Measurements from ENCODE around the gene BECN2. TPM values are rescaled to one million over a fixed set of nuclear protein-coding genes. Genes with fewer than 3 reads are reported as not detected.

Gene BECN2
- polyA plus RNA-seq, 1 donor from 2014 or later = not detected

DNA sequence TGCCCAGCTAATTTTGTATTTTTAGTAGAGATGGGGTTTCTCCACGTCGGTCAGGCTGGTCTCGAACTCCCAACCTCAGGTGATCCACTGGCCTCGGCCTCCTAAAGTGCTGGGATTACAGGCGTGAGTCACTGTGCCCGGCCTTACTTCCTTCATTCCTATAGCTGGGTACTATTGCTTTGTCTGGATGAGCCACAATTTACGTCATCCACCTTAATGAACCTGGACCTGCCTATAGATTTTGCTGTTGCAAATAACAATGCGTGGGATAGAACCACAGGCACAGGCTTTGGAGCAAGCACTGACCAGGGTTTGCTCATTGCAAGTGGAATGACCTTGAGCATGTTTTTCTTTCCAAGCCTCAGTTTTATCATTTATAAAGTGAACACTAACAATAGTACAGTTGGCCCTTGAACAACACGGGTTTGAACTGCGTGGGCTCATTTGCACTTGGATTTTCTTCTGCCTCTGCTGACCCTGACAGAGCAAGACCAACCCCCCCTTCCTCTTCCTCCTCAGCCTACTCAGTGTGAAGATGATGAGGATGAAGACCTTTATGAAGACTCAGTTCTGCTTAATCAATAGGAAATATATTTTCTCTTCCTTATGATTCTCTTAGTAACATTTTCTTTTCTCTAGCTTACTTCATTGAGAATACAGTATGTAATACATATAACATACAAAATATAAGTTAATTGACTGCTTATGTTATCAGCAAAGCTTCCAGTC lies 33.3 kb upstream of the BECN2 start:
- Histone ChIP-seq H3K9ac (ENCODE audit: low read length) (no peak overlapping the region), H3K9me3 (ENCODE audit: low read length) (no peaks in the 10 kb centered on the region), H3F3A (ENCODE audit: insufficient read depth, low read length, poor library complexity, severe bottlenecking) (no peaks in the 10 kb centered on the region), H3K4me2 (ENCODE audit: low read length) (no peak overlapping the region), H3K36me3 (ENCODE audit: insufficient read depth, low read length) (no peaks in the 10 kb centered on the region), H4K20me1 (ENCODE audit: insufficient read depth) (no peaks in the 10 kb centered on the region), H3K9me2 (ENCODE audit: insufficient read depth, low read length) (no peaks in the 10 kb centered on the region), H3K27ac (ENCODE audit: low read length) (no peak overlapping the region), H3K27me3 (ENCODE audit: insufficient read depth, low read depth, low read length) (no peaks in the 10 kb centered on the region), H3K4me3 (ENCODE audit: low read length) (no peak overlapping the region), H2AFZ (ENCODE audit: low read depth, low read length) (no peak overlapping the region), H3K79me2 (replicated peaks; ENCODE audit: insufficient read depth, low read length) (no peaks in the 10 kb centered on the region)
- TF ChIP-seq POLR2AphosphoS5 (IDR thresholded peaks at IDR 0.05) (no peak), MXI1 (conservative IDR thresholded peaks at IDR 0.05; ENCODE audit: poor library complexity, severe bottlenecking) (no peak), TAF1 (IDR thresholded peaks at IDR 0.05; ENCODE audit: low read depth) (no peak), RAD21 (conservative IDR thresholded peaks at IDR 0.05) (no peak), EP300 (conservative IDR thresholded peaks at IDR 0.05; ENCODE audit: poor library complexity, severe bottlenecking) (no peak)
- TF ChIP-seq, protein P1, sequence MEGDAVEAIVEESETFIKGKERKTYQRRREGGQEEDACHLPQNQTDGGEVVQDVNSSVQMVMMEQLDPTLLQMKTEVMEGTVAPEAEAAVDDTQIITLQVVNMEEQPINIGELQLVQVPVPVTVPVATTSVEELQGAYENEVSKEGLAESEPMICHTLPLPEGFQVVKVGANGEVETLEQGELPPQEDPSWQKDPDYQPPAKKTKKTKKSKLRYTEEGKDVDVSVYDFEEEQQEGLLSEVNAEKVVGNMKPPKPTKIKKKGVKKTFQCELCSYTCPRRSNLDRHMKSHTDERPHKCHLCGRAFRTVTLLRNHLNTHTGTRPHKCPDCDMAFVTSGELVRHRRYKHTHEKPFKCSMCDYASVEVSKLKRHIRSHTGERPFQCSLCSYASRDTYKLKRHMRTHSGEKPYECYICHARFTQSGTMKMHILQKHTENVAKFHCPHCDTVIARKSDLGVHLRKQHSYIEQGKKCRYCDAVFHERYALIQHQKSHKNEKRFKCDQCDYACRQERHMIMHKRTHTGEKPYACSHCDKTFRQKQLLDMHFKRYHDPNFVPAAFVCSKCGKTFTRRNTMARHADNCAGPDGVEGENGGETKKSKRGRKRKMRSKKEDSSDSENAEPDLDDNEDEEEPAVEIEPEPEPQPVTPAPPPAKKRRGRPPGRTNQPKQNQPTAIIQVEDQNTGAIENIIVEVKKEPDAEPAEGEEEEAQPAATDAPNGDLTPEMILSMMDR (IDR thresholded peaks at IDR 0.05; ENCODE audit: poor library complexity, severe bottlenecking) = no peak

DNA sequence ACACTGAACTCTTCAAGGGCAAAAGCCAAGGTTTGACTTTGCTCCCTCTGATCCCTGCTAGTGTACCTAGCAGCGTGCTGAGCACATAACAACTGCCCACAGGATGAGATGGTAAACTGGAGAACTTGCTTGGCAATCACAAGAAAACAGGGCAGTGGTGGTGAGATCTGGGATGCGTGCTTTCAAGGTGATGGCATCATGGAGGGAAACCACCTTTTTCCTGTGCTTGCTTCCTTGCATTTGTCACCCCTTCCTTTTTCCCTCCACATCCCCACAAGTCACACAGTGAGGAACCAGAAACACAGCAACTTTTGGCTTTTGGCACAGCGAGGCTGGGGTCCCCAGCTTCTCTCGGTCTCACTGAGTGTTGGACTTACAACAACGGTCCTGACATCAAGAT lies 31.4 kb upstream of the BECN2 start:
- H2AFZ ChIP-seq (ENCODE audit: low read depth, low read length) = no peak overlapping the region
- no peak overlapping the region for H3K9ac ChIP-seq (ENCODE audit: low read length)
- no peaks in the 10 kb centered on the region for H3K9me2 ChIP-seq (ENCODE audit: insufficient read depth, low read length)
- no peaks in the 10 kb centered on the region for H3K27me3 ChIP-seq (ENCODE audit: insufficient read depth, low read depth, low read length)
- H4K20me1 ChIP-seq (ENCODE audit: insufficient read depth) = no peaks in the 10 kb centered on the region
- H3K36me3 ChIP-seq (ENCODE audit: insufficient read depth, low read length) = no peaks in the 10 kb centered on the region
- H3K9me3 ChIP-seq (ENCODE audit: low read length) = no peaks in the 10 kb centered on the region
- H3K4me2 ChIP-seq (ENCODE audit: low read length) = no peak overlapping the region
- H3K27ac ChIP-seq (ENCODE audit: low read length) = no peak overlapping the region
- H3K79me2 ChIP-seq (replicated peaks; ENCODE audit: insufficient read depth, low read length) = no peaks in the 10 kb centered on the region
- TF ChIP-seq, protein P1 (IDR thresholded peaks at IDR 0.05; ENCODE audit: poor library complexity, severe bottlenecking) = no peak
- no peak for TF ChIP-seq RAD21 (conservative IDR thresholded peaks at IDR 0.05)
- no peaks in the 10 kb centered on the region for H3F3A ChIP-seq (ENCODE audit: insufficient read depth, low read length, poor library complexity, severe bottlenecking)
- H3K4me3 ChIP-seq (ENCODE audit: low read length) = no peak overlapping the region

DNA sequence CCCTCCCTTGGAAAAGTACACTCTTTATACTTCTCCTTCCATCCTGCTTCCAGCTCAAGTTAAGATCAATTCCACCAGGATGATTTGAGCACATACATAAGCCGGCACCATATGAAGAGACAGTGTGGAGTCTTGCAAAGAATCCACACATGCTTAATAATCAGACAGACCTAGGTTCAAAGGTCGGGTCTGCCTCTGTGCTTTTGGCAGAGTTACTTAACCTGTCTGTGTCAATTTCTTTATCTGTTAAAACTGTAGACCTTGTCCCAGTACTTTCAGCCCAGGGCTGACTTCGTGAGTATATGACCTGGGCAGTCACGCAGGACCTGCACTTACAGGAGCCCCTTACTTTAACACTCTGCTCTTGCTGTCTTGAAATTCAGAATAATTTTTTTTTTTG lies 30.2 kb upstream of the BECN2 start:
- Histone ChIP-seq H3K4me2 (ENCODE audit: low read length) (no peak overlapping the region), H4K20me1 (ENCODE audit: insufficient read depth) (no peaks in the 10 kb centered on the region), H3F3A (ENCODE audit: insufficient read depth, low read length, poor library complexity, severe bottlenecking) (no peaks in the 10 kb centered on the region), H3K79me2 (replicated peaks; ENCODE audit: insufficient read depth, low read length) (no peaks in the 10 kb centered on the region), H3K9me3 (ENCODE audit: low read length) (no peaks in the 10 kb centered on the region), H3K36me3 (ENCODE audit: insufficient read depth, low read length) (no peaks in the 10 kb centered on the region), H3K27me3 (ENCODE audit: insufficient read depth, low read depth, low read length) (no peaks in the 10 kb centered on the region), H3K4me3 (ENCODE audit: low read length) (no peak overlapping the region), H3K9ac (ENCODE audit: low read length) (no peak overlapping the region), H3K27ac (ENCODE audit: low read length) (no peak overlapping the region), H2AFZ (ENCODE audit: low read depth, low read length) (no peak overlapping the region), H3K9me2 (ENCODE audit: insufficient read depth, low read length) (no peaks in the 10 kb centered on the region)
- TF ChIP-seq TAF1 (IDR thresholded peaks at IDR 0.05; ENCODE audit: low read depth) (no peak), RAD21 (conservative IDR thresholded peaks at IDR 0.05) (no peak), EZH2 (IDR thresholded peaks at IDR 0.05; ENCODE audit: borderline replicate concordance, insufficient read depth, low read length, poor library complexity, severe bottlenecking) (no peak), MXI1 (conservative IDR thresholded peaks at IDR 0.05; ENCODE audit: poor library complexity, severe bottlenecking) (no peak), POLR2AphosphoS5 (IDR thresholded peaks at IDR 0.05) (no peak), EP300 (conservative IDR thresholded peaks at IDR 0.05; ENCODE audit: poor library complexity, severe bottlenecking) (no peak), SMC3 (conservative IDR thresholded peaks at IDR 0.05; ENCODE audit: poor library complexity) (no peak)
- TF ChIP-seq, protein P2, sequence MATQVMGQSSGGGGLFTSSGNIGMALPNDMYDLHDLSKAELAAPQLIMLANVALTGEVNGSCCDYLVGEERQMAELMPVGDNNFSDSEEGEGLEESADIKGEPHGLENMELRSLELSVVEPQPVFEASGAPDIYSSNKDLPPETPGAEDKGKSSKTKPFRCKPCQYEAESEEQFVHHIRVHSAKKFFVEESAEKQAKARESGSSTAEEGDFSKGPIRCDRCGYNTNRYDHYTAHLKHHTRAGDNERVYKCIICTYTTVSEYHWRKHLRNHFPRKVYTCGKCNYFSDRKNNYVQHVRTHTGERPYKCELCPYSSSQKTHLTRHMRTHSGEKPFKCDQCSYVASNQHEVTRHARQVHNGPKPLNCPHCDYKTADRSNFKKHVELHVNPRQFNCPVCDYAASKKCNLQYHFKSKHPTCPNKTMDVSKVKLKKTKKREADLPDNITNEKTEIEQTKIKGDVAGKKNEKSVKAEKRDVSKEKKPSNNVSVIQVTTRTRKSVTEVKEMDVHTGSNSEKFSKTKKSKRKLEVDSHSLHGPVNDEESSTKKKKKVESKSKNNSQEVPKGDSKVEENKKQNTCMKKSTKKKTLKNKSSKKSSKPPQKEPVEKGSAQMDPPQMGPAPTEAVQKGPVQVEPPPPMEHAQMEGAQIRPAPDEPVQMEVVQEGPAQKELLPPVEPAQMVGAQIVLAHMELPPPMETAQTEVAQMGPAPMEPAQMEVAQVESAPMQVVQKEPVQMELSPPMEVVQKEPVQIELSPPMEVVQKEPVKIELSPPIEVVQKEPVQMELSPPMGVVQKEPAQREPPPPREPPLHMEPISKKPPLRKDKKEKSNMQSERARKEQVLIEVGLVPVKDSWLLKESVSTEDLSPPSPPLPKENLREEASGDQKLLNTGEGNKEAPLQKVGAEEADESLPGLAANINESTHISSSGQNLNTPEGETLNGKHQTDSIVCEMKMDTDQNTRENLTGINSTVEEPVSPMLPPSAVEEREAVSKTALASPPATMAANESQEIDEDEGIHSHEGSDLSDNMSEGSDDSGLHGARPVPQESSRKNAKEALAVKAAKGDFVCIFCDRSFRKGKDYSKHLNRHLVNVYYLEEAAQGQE (IDR thresholded peaks at IDR 0.05; ENCODE audit: borderline replicate concordance) = no peak
- TF ChIP-seq, protein P1 (IDR thresholded peaks at IDR 0.05; ENCODE audit: poor library complexity, severe bottlenecking) = no peak

Data from neural cell (in vitro differentiated cells).